NB4 (cell line): ENCODE data around the gene PTOV1.

Source experiments
- CTCF ChIP-seq: IDR thresholded peaks from one replicate; pipeline ENCODE4 v1.5.1; 2012; ENCODE audit warnings: low read depth, low read length
- MAX ChIP-seq: IDR thresholded peaks from 2 replicates; pipeline ENCODE4 v1.6.1; 2011; ENCODE audit warnings: low read depth, low read length

GRCh38 chr19:49818649-49819370 is 32.1 kb upstream of the PTOV1 start:
- TF ChIP-seq CTCF: no peak
- no peak for TF ChIP-seq MAX
